Stomach (tissue), 4 donors: ENCODE measurements around the gene BIRC7.

Source experiments
- CTCF ChIP-seq, 7 experiments: fragments of 450-650 bp in 4 of 7; fragments of 200-600 bp in 3 of 7; sonication (generic) in 3 of 7; IDR thresholded peaks; one replicate each; pipeline ENCODE4 v1.5.1; 2016 to 2019; ENCODE audit warnings: antibody characterized with exemption in 7 of 7, control low read depth in 2 of 7, mild to moderate bottlenecking in 1 of 7
- POLR2A ChIP-seq, 4 donors: fragments of 450-650 bp; IDR thresholded peaks; one replicate each; pipeline ENCODE4 v1.6.1; 2016; ENCODE audit warnings: antibody characterized with exemption in 4 of 4, control low read depth in 2 of 4, mild to moderate bottlenecking in 1 of 4, moderate library complexity in 1 of 4

GRCh38 chr20:63281742-63282665 lies 46.3 kb downstream of the BIRC7 start:
- TF ChIP-seq POLR2A (IDR thresholded peaks at IDR 0.05) (no peak), CTCF (IDR thresholded peaks at IDR 0.05) (no peak)
